Measurements from ENCODE around the gene SLC25A25. TPM values are rescaled to one million over a fixed set of nuclear protein-coding genes. Genes with fewer than 3 reads are reported as not detected.
"Not testable (repeated sequence)": the region's sequence is repeated elsewhere in the genome, so short reads cannot be mapped to it uniquely, and the experiment has no call there.

The SLC25A25 gene
- total and polyA plus RNA-seq, 2 of the 8 experiments (the other 6 are each of a cell fraction or from before 2014, with no cell fraction given), result 6.5 to 18.5 TPM

GRCh38 chr9:128130651-128131050 is 62.6 kb downstream of the SLC25A25 start:
- H3K36me3 ChIP-seq (ENCODE audit: control insufficient read depth in 2 of 4, insufficient read depth in 4 of 4, low read length in 3 of 4); H4K5ac ChIP-seq (ENCODE audit: insufficient read length, low read depth, low read length); H3K27me3 ChIP-seq (replicated peaks in 1 of 4; ENCODE audit: control insufficient read depth in 3 of 4, extremely low read depth in 1 of 4, insufficient read depth in 3 of 4, low read length in 3 of 4); H4K8ac ChIP-seq (ENCODE audit: extremely low read depth, insufficient read depth, low read length); H2BK120ac ChIP-seq (replicated peaks; ENCODE audit: low read depth, low read length); H4K91ac ChIP-seq (replicated peaks; ENCODE audit: insufficient read length, low read length); H3K14ac ChIP-seq (ENCODE audit: insufficient read length); H3K56ac ChIP-seq (replicated peaks; ENCODE audit: insufficient read length, low read depth, low read length); H3K18ac ChIP-seq (ENCODE audit: extremely low read depth, low read length); H2BK12ac ChIP-seq (ENCODE audit: low read depth, low read length); H3K4me3 ChIP-seq (ENCODE audit: extremely low read depth in 1 of 4, insufficient read depth in 2 of 4, low read depth in 3 of 4, low read length in 4 of 4); H2BK5ac ChIP-seq (ENCODE audit: low read depth, low read length); H3K23me2 ChIP-seq (ENCODE audit: low read depth, low read length); H3K4ac ChIP-seq (replicated peaks; ENCODE audit: insufficient read length, low read depth, low read length); H3K4me1 ChIP-seq (replicated peaks in 1 of 4; ENCODE audit: control insufficient read depth in 3 of 4, insufficient read depth in 4 of 4, low read length in 3 of 4); H2AK5ac ChIP-seq (ENCODE audit: low read depth, low read length); H3K79me1 ChIP-seq (ENCODE audit: low read depth, low read length); H3K27ac ChIP-seq (ENCODE audit: low read depth, low read length); H2BK20ac ChIP-seq (ENCODE audit: low read length); H3K9me3 ChIP-seq (ENCODE audit: insufficient read depth in 2 of 2, low read depth in 1 of 2, low read length in 1 of 2); H3K23ac ChIP-seq (ENCODE audit: insufficient read length); H2AFZ ChIP-seq (ENCODE audit: low read length); H3K9ac ChIP-seq (replicated peaks in 1 of 4; ENCODE audit: extremely low read depth in 1 of 4, low read depth in 3 of 4, low read length in 3 of 4); H3K4me2 ChIP-seq (ENCODE audit: insufficient read depth in 1 of 2, low read depth in 2 of 2, low read length in 2 of 2); H4K20me1 ChIP-seq (replicated peaks in 1 of 2; ENCODE audit: control insufficient read depth in 1 of 2, insufficient read depth in 2 of 2, low read length in 2 of 2); H2BK15ac ChIP-seq (ENCODE audit: low read length); DNase-seq (ENCODE audit: low read depth in 1 of 2, low spot score in 2 of 2); FAIRE-seq: not testable (repeated sequence)
- peaks cover 0 to 14% of the 10 kb centered on the region in 2 experiments; a peak in 1 of 4 replicates for H3K79me2 ChIP-seq (ENCODE audit: control insufficient read depth in 1 of 2, insufficient read depth in 2 of 2, low read length in 2 of 2)
- POLR2A ChIA-PET (ENCODE audit: partially characterized antibody), result interaction anchor here (3.2 to 4.2 kb wide), 2 partner anchors 13 to 30 kb away, joined by 13 to 21 read pairs; partner anchors contain the start of gene BBLN
- 70% methylated on average over 7 of the region's 7 CpGs; no CpG with 5 or more reads in 1 of the 2 experiments for WGBS, 2 experiments (ENCODE audit: extremely low coverage in 1 of 2, insufficient coverage in 1 of 2, insufficient read length in 1 of 2, insufficient replicate concordance in 2 of 2, low coverage in 1 of 2, low lambda C conversion rate in 2 of 2, missing lambda C conversion rate in 1 of 2)
- CTCF ChIA-PET (ENCODE audit: partially characterized antibody), result interaction anchor here (0.8 to 9.9 kb wide), 4 partner anchors 11 to 188 kb away, joined by 3 to 74 read pairs (median 11); partner anchors contain the start of gene LCN2

- FAIRE-seq; H3K79me1 ChIP-seq (ENCODE audit: low read depth, low read length); H3K14ac ChIP-seq (ENCODE audit: insufficient read length); H3K4me1 ChIP-seq (replicated peaks in 1 of 4; ENCODE audit: control insufficient read depth in 3 of 4, insufficient read depth in 4 of 4, low read length in 3 of 4); H2AFZ ChIP-seq (ENCODE audit: low read length); H3K23ac ChIP-seq (ENCODE audit: insufficient read length); H3K9ac ChIP-seq (replicated peaks in 1 of 4; ENCODE audit: extremely low read depth in 1 of 4, low read depth in 3 of 4, low read length in 3 of 4); H3K79me2 ChIP-seq (ENCODE audit: control insufficient read depth in 1 of 2, insufficient read depth in 2 of 2, low read length in 2 of 2); H2BK12ac ChIP-seq (ENCODE audit: low read depth, low read length); H4K5ac ChIP-seq (ENCODE audit: insufficient read length, low read depth, low read length); POLR2A ChIA-PET (ENCODE audit: partially characterized antibody); H2AK5ac ChIP-seq (ENCODE audit: low read depth, low read length); H3K27ac ChIP-seq (ENCODE audit: low read depth, low read length); H4K8ac ChIP-seq (ENCODE audit: extremely low read depth, insufficient read depth, low read length); DNase-seq (ENCODE audit: low read depth in 1 of 2, low spot score in 2 of 2); H3K9me3 ChIP-seq (ENCODE audit: insufficient read depth in 2 of 2, low read depth in 1 of 2, low read length in 1 of 2); H2BK15ac ChIP-seq (ENCODE audit: low read length); H2BK20ac ChIP-seq (ENCODE audit: low read length); H3K18ac ChIP-seq (ENCODE audit: extremely low read depth, low read length); H3K56ac ChIP-seq (replicated peaks; ENCODE audit: insufficient read length, low read depth, low read length); H3K36me3 ChIP-seq (ENCODE audit: control insufficient read depth in 2 of 4, insufficient read depth in 4 of 4, low read length in 3 of 4); H2BK120ac ChIP-seq (replicated peaks; ENCODE audit: low read depth, low read length); H3K4me2 ChIP-seq (ENCODE audit: insufficient read depth in 1 of 2, low read depth in 2 of 2, low read length in 2 of 2); H2BK5ac ChIP-seq (ENCODE audit: low read depth, low read length); H3K4me3 ChIP-seq (ENCODE audit: extremely low read depth in 1 of 4, insufficient read depth in 2 of 4, low read depth in 3 of 4, low read length in 4 of 4); H3K4ac ChIP-seq (replicated peaks; ENCODE audit: insufficient read length, low read depth, low read length); H3K23me2 ChIP-seq (ENCODE audit: low read depth, low read length); H4K91ac ChIP-seq (replicated peaks; ENCODE audit: insufficient read length, low read length); H4K20me1 ChIP-seq (replicated peaks in 1 of 2; ENCODE audit: control insufficient read depth in 1 of 2, insufficient read depth in 2 of 2, low read length in 2 of 2); H3K27me3 ChIP-seq (replicated peaks in 1 of 4; ENCODE audit: control insufficient read depth in 3 of 4, extremely low read depth in 1 of 4, insufficient read depth in 3 of 4, low read length in 3 of 4): not testable (repeated sequence)
- CTCF ChIA-PET (ENCODE audit: partially characterized antibody), result interaction anchor here (0.6 to 9.9 kb wide), 5 partner anchors 12 to 188 kb away, joined by 3 to 74 read pairs (median 3); partner anchors contain the start of gene LCN2
- 89% methylated on average over 8 of the region's 8 CpGs; no CpG with 5 or more reads in 1 of the 2 experiments for WGBS, 2 experiments (ENCODE audit: extremely low coverage in 1 of 2, insufficient coverage in 1 of 2, insufficient read length in 1 of 2, insufficient replicate concordance in 2 of 2, low coverage in 1 of 2, low lambda C conversion rate in 2 of 2, missing lambda C conversion rate in 1 of 2)
Measured at GRCh38 chr9:128131346-128131745, 63.3 kb downstream of the SLC25A25 start.
